Activated naive CD4-positive, alpha-beta T cell treated with anti-CD3 and anti-CD28 coated beads for 36 hours (primary cell): ENCODE measurements around the gene ATXN1. TPM values are rescaled to one million over a fixed set of nuclear protein-coding genes. Genes with fewer than 3 reads are reported as not detected.
"Not testable (repeated sequence)": the region's sequence is repeated elsewhere in the genome, so short reads cannot be mapped to it uniquely, and the experiment has no call there.

Experiments used
- CTCF ChIA-PET: fragments of 350-600 bp; sonication (Branson Sonifier 250); formaldehyde crosslinking; loops from one replicate; lab custom pipeline; 2021; ENCODE audit warnings: antibody characterized with exemption; lab: Charles Lee
- DNase-seq: peaks from one replicate; pipeline ENCODE4 v3.0.0-alpha.2; 2020
- H3K27ac Mint-ChIP-seq: one replicate; pipeline ENCODE4 v1.8.0; 2021; ENCODE audit warnings: mild to moderate bottlenecking, mixed read lengths
- H3K27me3 Mint-ChIP-seq: one replicate; pipeline ENCODE4 v1.8.0; 2021; ENCODE audit warnings: low read depth, mixed read lengths
- H3K36me3 Mint-ChIP-seq: one replicate; pipeline ENCODE4 v1.8.0; 2021; ENCODE audit warnings: low read depth, mixed read lengths
- H3K4me1 Mint-ChIP-seq: one replicate; pipeline ENCODE4 v1.8.0; 2021; ENCODE audit warnings: low read depth, mixed read lengths
- H3K4me3 Mint-ChIP-seq: one replicate; pipeline ENCODE4 v1.8.0; 2021; ENCODE audit warnings: mild to moderate bottlenecking, moderate library complexity, mixed read lengths
- H3K9me3 Mint-ChIP-seq: one replicate; pipeline ENCODE4 v1.8.0; 2021; ENCODE audit warnings: mixed read lengths
- intact Hi-C: fragments of 100-400 bp; cut with micrococcal nuclease; formaldehyde crosslinking; loops from one replicate; pipeline ENCODE4 v1.15.1; 2023
- total RNA-seq, 2 experiments: library from RNA; stranded (reverse); gene quantifications; one replicate each; pipeline ENCODE4 v1.2.3, GENCODE V29; 2021

The ATXN1 gene
- total RNA-seq, 2 experiments from 2014 or later: 9.4 to 12.7 TPM

DNA sequence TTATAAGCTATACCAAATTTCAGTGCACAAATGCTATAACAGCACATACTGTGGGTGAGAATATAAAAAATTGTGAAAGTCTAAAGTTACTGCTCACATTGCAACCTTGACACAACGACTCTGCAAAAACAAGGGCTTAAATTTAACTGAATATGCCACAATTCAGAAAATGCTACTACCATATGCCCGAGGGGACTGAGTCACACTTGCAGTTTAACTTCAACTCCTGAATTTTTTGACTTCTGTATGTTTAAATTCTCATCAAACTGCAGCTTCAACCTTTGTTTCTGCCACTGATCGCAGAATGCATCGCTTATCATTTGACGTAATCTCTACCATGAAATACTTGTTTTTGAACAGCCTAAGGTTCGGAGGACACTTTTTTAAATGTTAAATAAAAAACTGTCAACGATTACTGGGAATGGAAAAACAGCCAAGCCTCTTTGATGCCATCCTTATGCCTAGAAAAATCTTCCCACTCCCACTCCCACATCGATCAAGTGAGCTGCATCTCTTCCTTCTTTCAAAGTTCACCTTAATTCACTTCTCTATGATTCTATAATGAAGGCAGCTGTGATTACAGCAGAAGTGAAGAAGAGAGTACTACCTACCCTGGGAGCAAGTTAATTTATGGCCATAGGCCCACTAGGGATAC lies 136.5 kb downstream of the ATXN1 start:
- no peaks in the 10 kb centered on the region for H3K27me3 Mint-ChIP-seq
- no peak overlapping the region for H3K4me3 Mint-ChIP-seq
- peaks cover 7% of the 10 kb centered on the region for H3K4me1 Mint-ChIP-seq
- peaks cover 6% of the 10 kb centered on the region for H3K9me3 Mint-ChIP-seq
- H3K36me3 Mint-ChIP-seq: no peaks in the 10 kb centered on the region
- intact Hi-C loops: no loop called here
- no peak overlapping the region for H3K27ac Mint-ChIP-seq
- no peak for DNase-seq
- CTCF ChIA-PET: interaction anchor here (1.0 kb wide), 1 partner anchor 9 kb away, joined by 3 read pairs; no protein-coding TSS in a partner anchor

DNA sequence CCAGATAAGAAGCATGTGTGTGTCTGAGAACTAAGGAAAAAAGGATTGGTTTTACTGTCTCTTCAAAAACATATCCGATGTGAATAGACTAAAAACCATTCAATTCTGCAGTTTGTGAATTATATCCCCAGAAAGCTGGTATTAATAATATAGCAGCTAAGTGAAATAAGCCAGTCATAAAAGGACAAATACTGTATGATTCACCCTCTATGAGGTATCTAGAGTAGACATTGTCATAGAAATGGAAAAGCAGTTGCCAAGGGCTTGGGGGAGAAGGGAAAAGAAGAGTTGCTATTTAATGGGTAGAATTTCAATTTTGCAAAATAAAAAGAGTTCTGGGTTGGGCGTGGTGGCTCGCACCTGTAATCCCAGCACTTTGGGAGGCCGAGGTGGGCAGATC lies 137.5 kb downstream of the ATXN1 start:
- Mint-ChIP-seq H3K4me1 (peaks cover 7% of the 10 kb centered on the region), H3K4me3 (no peak overlapping the region), H3K9me3 (peaks cover 3% of the 10 kb centered on the region), H3K27ac (peak overlapping the region; percentile 37), H3K36me3 (no peaks in the 10 kb centered on the region), H3K27me3 (no peaks in the 10 kb centered on the region)
- CTCF ChIA-PET: no interaction called here
- DNase-seq: no peak
- intact Hi-C loops: no loop called here

GRCh38 chr6:16623029-16623653 lies 138.1 kb downstream of the ATXN1 start:
- Mint-ChIP-seq H3K4me3 (no peak overlapping the region), H3K4me1 (peaks cover 7% of the 10 kb centered on the region), H3K9me3 (no peaks in the 10 kb centered on the region), H3K27me3 (no peaks in the 10 kb centered on the region), H3K36me3 (no peaks in the 10 kb centered on the region), H3K27ac (no peak overlapping the region)
- CTCF ChIA-PET: no interaction called here
- intact Hi-C loops: no loop called here
- no peak for DNase-seq

DNA sequence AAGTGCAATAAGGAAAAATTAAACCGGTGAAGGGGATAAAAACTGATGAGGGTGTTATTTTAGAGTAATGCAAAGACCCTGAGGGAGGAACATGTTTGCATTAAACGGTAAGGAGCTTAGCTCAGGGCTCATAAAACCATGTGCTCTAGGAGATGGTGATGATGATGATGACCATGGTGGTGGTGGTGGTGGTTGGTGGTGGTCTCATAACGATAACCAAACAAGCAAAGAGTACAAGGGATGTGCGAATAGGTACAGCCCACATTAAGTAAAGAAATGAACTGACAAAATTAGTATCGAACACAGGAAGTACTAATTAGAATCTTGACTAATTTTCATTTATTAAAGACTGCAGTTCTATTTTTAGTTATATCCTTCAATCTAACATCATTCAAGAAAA lies 139.1 kb downstream of the ATXN1 start:
- CTCF ChIA-PET: interaction anchor here (0.7 kb wide), 1 partner anchor 12 kb away, joined by 3 read pairs; no protein-coding TSS in a partner anchor
- no peak for DNase-seq
- H3K4me1 Mint-ChIP-seq: peaks cover 7% of the 10 kb centered on the region
- H3K27ac Mint-ChIP-seq: no peak overlapping the region
- no peaks in the 10 kb centered on the region for H3K9me3 Mint-ChIP-seq
- no peaks in the 10 kb centered on the region for H3K27me3 Mint-ChIP-seq
- no peaks in the 10 kb centered on the region for H3K36me3 Mint-ChIP-seq
- no peak overlapping the region for H3K4me3 Mint-ChIP-seq
- intact Hi-C loops: no loop called here

DNA sequence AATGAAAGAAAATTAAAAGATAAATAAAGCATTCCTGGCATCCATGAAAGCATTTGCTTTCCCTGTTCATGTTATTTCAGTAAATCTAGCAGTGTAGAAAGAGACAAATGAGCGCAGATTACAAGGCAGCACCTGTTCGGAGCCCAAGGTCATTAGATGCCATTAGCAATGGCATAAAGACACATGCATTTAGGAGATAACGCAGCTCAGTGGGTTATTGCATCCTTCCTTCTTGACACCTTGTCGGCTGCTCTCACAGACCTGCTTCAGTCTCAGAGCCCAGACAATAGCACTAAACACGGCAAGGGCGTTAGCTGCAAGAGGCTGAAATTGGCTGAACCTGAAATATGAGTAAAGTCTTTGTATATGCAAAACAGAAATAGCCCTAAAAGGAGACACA lies 140.3 kb downstream of the ATXN1 start:
- Mint-ChIP-seq H3K36me3 (no peaks in the 10 kb centered on the region), H3K27me3 (no peaks in the 10 kb centered on the region), H3K9me3 (no peaks in the 10 kb centered on the region), H3K4me1 (peaks cover 7% of the 10 kb centered on the region), H3K4me3 (no peak overlapping the region), H3K27ac (no peak overlapping the region)
- intact Hi-C loops: no loop called here
- no peak for DNase-seq
- CTCF ChIA-PET: interaction anchor here (0.6 kb wide), 2 partner anchors 20 to 26 kb away, joined by 3 read pairs; no protein-coding TSS in a partner anchor

- DNase-seq: no peak
- no peak overlapping the region for H3K4me3 Mint-ChIP-seq
- H3K9me3 Mint-ChIP-seq: no peaks in the 10 kb centered on the region
- CTCF ChIA-PET: interaction anchor here (0.8 to 1.2 kb wide), 2 partner anchors 13 to 16 kb away, joined by 3 to 4 read pairs; no protein-coding TSS in a partner anchor
- no peaks in the 10 kb centered on the region for H3K27me3 Mint-ChIP-seq
- H3K27ac Mint-ChIP-seq: no peak overlapping the region
- intact Hi-C loops: no loop called here
- H3K4me1 Mint-ChIP-seq: peaks cover 7% of the 10 kb centered on the region
- no peaks in the 10 kb centered on the region for H3K36me3 Mint-ChIP-seq
Observed at GRCh38 chr6:16619777-16620176, 141.5 kb downstream of the ATXN1 start.

DNA sequence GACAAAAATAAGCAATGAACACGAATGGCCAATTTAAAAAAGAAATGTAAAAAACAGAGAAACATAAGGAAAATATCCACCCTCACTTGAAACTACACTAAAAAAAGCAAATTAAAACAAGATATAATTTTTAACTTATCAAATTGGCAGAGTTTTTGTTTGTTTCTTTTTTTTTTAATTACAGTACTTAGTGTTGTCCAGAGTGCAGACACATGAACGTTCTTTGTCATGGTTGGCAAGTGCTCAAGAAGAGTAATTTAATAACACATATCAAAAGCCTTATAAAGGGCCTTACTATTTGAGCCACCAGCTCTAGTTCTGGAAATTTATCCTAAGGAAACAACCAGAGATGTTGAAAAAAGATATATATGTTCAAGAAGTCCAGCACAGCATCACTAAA lies 142.3 kb downstream of the ATXN1 start:
- no peak overlapping the region for H3K4me3 Mint-ChIP-seq
- DNase-seq: no peak
- intact Hi-C loops: no loop called here
- no peak overlapping the region for H3K27ac Mint-ChIP-seq
- CTCF ChIA-PET: interaction anchor here (1.2 kb wide), 1 partner anchor 12 kb away, joined by 4 read pairs; no protein-coding TSS in a partner anchor
- no peaks in the 10 kb centered on the region for H3K9me3 Mint-ChIP-seq
- no peaks in the 10 kb centered on the region for H3K36me3 Mint-ChIP-seq
- H3K4me1 Mint-ChIP-seq: peaks cover 7% of the 10 kb centered on the region
- no peaks in the 10 kb centered on the region for H3K27me3 Mint-ChIP-seq

GRCh38 chr6:16615215-16615614 lies 146.0 kb downstream of the ATXN1 start:
- H3K9me3 Mint-ChIP-seq: not testable (repeated sequence)

DNA sequence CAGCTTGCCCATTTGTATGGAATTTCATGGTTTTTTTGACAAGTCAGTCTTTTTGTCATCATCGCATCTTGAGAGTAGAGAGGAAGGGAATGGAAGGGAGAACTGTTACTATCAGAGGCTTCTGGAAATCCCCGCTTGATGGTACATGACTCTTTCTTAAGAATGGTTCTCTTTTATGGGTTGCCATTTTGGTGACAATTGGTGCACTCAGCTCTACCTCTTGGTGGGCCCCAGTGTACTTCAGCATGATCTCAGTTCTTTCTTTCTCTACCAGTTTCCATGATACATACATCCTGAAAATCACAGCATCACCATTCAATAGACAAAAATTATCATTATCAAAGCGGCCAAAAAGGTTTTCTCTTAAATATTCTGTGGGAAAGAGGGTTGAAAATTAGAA lies 147.1 kb downstream of the ATXN1 start:
- intact Hi-C loops, H3K36me3 Mint-ChIP-seq: not testable (repeated sequence)

More at GRCh38 chr6:16615215-16615614, 146.0 kb downstream of the ATXN1 start:
- DNase-seq, H3K27ac Mint-ChIP-seq, H3K27me3 Mint-ChIP-seq, H3K4me1 Mint-ChIP-seq, intact Hi-C loops, H3K36me3 Mint-ChIP-seq, H3K4me3 Mint-ChIP-seq: not testable (repeated sequence)
- CTCF ChIA-PET: interaction anchor here (0.6 kb wide), 1 partner anchor 178 kb away, joined by 3 read pairs; no protein-coding TSS in a partner anchor

GRCh38 chr6:16613504-16613903 lies 147.8 kb downstream of the ATXN1 start:
- DNase-seq, H3K4me3 Mint-ChIP-seq, H3K4me1 Mint-ChIP-seq, H3K27me3 Mint-ChIP-seq, H3K27ac Mint-ChIP-seq, H3K9me3 Mint-ChIP-seq, intact Hi-C loops, H3K36me3 Mint-ChIP-seq: not testable (repeated sequence)
- CTCF ChIA-PET: interaction anchor here (0.7 kb wide), 1 partner anchor 137 kb away, joined by 3 read pairs; no protein-coding TSS in a partner anchor

More for the DNA sequence above, 147.1 kb downstream of the ATXN1 start:
- H3K27me3 Mint-ChIP-seq, H3K9me3 Mint-ChIP-seq, CTCF ChIA-PET, H3K4me1 Mint-ChIP-seq, H3K4me3 Mint-ChIP-seq, H3K27ac Mint-ChIP-seq: not testable (repeated sequence)
- DNase-seq: peak; percentile 11

GRCh38 chr6:16608444-16608843 lies 152.8 kb downstream of the ATXN1 start:
- intact Hi-C loops: no loop called here
- no peaks in the 10 kb centered on the region for H3K27me3 Mint-ChIP-seq
- peaks cover 7% of the 10 kb centered on the region for H3K36me3 Mint-ChIP-seq
- CTCF ChIA-PET: no interaction called here
- no peak overlapping the region for H3K27ac Mint-ChIP-seq
- no peak overlapping the region for H3K4me3 Mint-ChIP-seq
- DNase-seq: no peak
- H3K9me3 Mint-ChIP-seq: no peaks in the 10 kb centered on the region
- H3K4me1 Mint-ChIP-seq: peaks cover 6% of the 10 kb centered on the region

DNA sequence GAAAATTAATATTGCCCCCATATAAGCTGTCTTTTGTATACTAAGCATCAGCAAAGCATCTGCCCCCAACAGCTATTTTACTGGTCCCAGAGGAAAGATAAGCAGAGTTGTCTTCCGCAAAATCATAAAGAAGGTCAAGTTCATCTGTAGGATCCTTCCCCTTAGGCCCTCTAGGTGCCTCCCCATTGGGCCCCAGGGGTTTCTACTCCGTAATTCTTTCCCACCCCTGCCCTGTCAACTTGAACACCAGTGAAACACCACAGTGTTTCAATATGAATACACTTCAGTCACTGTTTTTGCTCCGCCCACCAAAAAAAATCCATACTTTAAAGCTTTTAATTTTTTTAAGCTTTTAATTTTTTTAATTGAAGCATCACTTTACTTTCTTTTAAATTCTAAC lies 159.2 kb downstream of the ATXN1 start:
- H3K36me3 Mint-ChIP-seq: peaks cover 5% of the 10 kb centered on the region
- no peak overlapping the region for H3K27ac Mint-ChIP-seq
- no peak overlapping the region for H3K4me3 Mint-ChIP-seq
- H3K27me3 Mint-ChIP-seq: no peaks in the 10 kb centered on the region
- CTCF ChIA-PET: interaction anchor here (0.6 to 1.3 kb wide), 4 partner anchors 11 to 252 kb away, joined by 3 to 6 read pairs (median 3); no protein-coding TSS in a partner anchor
- H3K4me1 Mint-ChIP-seq: peaks cover 30% of the 10 kb centered on the region
- no peaks in the 10 kb centered on the region for H3K9me3 Mint-ChIP-seq
- peak; percentile 73 for DNase-seq
- intact Hi-C loops: loop anchor here (1.0 kb wide), 1 partner anchor 11 kb away; no protein-coding TSS in a partner anchor
